CD4-positive, alpha-beta T cell treated with Interleukin-15 for 1 hour (primary cell): Measurements from ENCODE around the gene KISS1.
"Not testable (repeated sequence)": the region's sequence is repeated elsewhere in the genome, so short reads cannot be mapped to it uniquely, and the experiment has no call there.

ENCODE experiments used
- DNase-seq: peaks from one replicate; pipeline ENCODE4 v3.0.0-alpha.2; 2020

The KISS1 gene

GRCh38 chr1:204196068-204196795, at the start of gene KISS1:
Gene KISS1, minus strand, starts transcription at chr1:204196491. Its CDS starts 3,615 bp downstream, at chr1:204192876.
- DNase-seq = no peak

- no peak for DNase-seq
Measured at GRCh38 chr1:204242920-204243319, 46.6 kb upstream of the KISS1 start.

- no peak for DNase-seq
Measured at GRCh38 chr1:204241914-204242313, 45.6 kb upstream of the KISS1 start.

DNA sequence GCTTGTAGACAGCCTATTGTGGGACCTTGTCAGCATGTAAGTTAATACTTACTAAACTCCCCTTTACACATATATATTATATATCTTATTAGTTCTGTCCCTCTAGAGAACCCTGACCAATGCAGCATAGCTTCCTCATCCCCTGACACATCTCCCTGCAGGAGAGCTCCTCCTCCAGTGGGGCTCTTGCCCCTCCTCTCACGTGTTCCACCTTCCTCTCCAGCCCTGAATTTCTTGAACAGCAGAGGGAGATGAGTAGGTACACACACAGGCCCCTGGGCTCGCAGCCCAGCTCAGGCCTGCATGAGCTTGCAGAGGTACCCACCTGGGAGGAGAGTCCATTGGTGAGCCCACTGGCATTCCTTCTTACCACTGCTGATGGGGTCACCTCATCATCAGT, 44.8 kb upstream of the KISS1 start:
- DNase-seq = no peak

- no peak for DNase-seq
Measured at GRCh38 chr1:204240233-204240632, 43.9 kb upstream of the KISS1 start.

- DNase-seq = not testable (repeated sequence)
Measured at GRCh38 chr1:204239401-204239800, 43.1 kb upstream of the KISS1 start.

GRCh38 chr1:204238520-204238919, 42.2 kb upstream of the KISS1 start:
- not testable (repeated sequence) for DNase-seq

GRCh38 chr1:204237515-204237914, 41.2 kb upstream of the KISS1 start:
- not testable (repeated sequence) for DNase-seq

GRCh38 chr1:204232526-204232925, 36.2 kb upstream of the KISS1 start:
- DNase-seq = no peak

GRCh38 chr1:204230211-204230610, 33.9 kb upstream of the KISS1 start:
- DNase-seq = no peak

DNA sequence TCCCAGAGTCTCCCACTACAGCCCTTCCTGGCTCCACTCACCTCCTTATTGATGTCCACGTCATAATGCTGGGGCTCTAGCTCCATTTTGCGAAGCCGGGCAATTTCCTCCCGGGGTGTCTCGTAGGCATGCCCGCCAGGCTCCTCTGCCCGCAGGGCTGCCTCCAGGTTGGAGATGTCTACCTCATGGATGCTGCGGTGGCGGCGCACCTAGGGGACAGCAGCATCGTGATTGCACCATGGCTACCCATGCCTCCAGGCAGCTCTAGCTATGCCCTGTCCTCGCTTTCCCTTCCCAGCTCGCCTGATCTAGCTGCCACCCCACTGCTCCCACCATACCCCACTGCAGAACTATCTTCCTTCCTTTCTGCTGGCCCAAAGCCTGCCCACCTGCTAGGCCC, 32.6 kb upstream of the KISS1 start:
- no peak for DNase-seq

DNA sequence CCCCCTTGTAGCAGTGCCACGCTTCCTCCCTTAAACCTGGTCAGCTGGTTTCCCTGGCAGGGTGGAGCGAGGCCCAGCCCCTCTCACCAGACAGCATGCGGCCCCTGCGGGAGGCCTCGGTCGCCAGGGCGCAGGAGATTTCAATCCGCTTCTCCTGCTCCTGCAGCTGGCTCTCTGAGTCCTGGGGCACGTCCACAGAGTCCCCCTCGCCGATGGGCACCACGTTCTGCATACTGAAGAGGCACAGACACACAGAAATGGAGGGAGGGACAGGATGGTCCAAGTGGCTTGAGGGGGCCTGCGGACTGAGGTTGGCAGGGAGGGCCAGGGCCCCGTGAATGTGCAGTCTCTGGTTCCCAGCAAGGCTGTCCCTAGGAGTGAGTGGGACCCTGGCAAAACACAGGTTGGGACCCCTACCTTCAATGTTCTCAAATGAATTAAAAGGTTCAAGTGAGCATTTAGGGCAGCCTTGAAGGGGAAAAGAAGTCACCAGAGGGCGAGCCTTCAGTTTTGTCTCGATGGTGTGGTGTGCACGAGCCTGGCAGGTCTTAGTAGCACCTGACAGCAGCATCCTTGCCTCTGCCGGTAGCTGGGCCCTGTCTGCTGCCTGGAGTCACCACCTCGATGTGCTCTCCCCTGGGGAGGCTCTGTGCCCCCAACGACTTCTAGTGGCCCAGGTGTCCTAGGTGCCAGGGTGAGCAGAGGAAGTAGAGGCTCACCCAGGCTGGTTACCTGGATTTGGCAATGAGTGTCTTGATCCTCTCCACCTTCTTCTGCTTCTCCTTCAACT, 31.9 kb upstream of the KISS1 start:
- no peak for DNase-seq

- no peak for DNase-seq
Measured at GRCh38 chr1:204227351-204227750, 31.1 kb upstream of the KISS1 start.

GRCh38 chr1:204225841-204226735, 29.8 kb upstream of the KISS1 start:
- DNase-seq = no peak

- no peak for DNase-seq
Measured at GRCh38 chr1:204224655-204225054, 28.4 kb upstream of the KISS1 start.

DNA sequence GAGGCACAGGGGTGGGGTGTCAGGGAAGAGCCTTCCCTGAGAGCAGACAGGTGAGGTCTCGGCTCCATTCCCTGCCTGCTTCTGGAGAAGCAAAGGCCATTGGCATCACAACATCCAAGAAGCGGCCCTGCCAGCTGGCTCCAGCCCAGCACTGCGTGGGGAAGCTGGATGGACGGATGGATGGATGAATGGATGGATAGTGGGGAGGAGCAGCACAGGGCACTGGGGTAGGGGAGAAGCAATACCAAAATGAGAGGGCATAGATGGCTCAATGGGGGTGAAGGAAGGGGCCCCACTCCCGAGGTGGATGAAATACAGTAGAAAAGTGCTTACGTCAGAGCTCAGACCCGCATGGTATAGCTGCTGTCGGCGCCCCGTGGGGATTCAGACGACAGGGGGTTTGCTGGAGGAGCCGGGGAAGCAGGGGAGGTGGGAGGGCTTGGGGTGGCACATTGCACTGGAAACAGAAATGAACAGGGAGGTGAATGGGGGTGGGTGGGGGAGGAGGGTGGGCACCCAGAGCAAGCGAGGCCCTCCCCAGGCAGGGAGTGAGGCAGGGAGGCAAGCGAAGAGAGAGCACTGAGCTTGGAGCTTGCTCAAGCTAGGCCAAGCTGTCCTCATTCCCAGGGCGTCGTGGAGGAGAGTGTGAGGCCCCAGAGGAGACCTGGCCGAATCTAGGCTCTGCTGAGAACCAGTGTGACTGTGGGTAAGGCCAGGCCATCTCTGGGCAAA, 27.0 kb upstream of the KISS1 start:
- no peak for DNase-seq

DNA sequence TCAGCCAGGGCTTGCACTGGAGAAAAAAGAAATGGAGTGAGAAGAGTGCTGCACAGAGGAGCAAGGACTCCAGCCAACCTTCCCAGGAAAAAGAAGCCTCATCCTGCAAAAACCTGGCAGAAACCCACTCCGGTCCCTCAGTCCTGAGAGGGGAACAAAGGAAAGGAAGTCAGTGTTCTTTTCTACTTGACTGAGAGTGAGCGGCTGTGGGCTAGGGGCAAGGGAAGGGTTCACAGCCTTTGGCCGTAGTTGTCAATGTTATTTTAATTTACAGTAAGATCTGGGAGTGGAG, 26.4 kb upstream of the KISS1 start:
- no peak for DNase-seq

DNA sequence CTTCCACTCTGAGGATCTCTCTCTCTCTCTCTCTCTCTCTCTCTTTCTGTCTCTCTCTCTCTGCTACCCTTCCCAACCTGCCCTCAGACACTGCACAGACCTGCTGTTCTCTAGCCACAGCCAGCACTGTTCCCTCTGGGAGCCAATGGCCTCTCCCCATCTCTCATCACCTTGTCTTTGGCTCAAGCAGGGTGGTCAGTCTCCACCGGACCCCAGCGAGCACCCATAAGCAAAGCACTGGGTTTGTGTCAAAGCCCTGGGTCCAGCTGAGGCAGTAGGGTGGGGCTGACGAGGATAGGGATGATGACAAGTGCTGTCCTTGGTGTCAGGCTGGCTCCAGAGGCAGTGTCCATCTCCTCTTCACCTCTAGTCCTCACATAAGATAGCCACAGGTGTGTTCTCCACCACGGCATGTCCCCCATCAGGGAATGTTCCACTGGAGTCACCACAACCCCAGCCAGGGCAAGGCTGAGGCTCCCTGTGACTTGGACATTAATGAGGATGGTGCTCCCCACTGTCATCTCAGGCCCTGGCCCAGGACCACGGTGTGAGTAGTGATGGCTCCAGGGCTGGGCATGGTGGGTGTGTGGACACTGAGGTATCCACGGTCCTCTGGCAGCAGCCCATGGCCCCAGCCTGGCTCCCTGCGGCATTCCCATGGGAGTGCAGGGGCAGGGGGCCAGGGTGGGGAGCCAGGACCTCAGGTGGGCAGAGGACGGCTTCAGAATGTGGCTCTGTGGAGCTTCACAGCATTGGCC, 25.9 kb upstream of the KISS1 start:
- DNase-seq = no peak

GRCh38 chr1:204221271-204221670, 25.0 kb upstream of the KISS1 start:
- no peak for DNase-seq

DNA sequence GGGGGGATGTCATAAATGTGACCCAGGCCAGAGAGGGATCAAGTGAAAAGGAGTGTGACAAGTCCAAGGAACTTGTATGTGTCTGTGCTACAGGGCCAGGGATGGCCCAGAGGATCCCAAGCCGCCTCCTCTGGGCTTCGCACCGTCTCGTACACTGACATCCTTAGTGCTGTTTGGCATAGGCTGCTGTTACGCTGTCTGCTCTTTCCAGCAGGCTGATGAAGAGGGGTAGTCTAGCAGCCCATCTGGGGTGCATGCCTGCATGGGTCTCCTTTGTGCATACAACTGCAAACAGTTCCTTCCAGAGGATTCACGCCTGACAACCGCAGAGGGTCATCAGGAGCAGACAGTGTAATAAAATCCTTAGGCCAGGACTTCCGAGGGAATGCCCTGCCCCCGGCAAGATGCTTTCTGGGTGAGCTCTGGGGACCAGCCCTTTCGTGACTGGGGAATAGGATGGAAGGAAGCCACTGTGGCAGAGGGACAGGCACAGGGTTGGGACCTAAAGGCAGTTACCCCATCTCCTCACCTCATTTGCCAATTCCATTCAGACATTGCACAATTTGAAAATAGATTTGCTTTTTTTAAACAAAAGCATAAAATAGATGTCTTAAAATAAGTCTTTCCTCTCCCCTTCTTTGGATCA, 23.8 kb upstream of the KISS1 start:
- no peak for DNase-seq

- no peak for DNase-seq
Measured at GRCh38 chr1:204218552-204218951, 22.3 kb upstream of the KISS1 start.

DNA sequence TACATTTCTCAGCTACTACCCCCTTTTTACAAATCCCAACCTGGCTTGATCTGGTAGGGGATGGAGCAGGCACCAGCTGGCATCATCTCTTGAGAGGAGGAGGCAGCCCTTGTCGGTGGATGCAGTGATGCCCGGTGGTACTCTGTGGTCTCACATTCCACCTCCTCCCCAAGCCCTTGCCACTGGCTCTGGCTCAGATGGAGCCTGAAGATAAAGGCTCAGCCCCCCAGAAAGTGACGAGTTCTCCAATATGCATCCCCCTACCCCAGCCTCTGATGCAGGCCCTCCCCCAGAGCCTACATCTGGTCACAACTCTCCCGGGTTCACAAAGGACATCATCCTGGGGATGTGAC, 21.3 kb upstream of the KISS1 start:
- no peak for DNase-seq
